K562 (cell line): ENCODE results near the gene CAB39. TPM values are rescaled to one million over a fixed set of nuclear protein-coding genes. Genes with fewer than 3 reads are reported as not detected.

Source experiments
- ATAC-seq: fragments of 200-7000 bp; cut with Tn5 transposase; 3 replicates; pipeline ENCODE4 v1.9.1; 2020; ENCODE audit warnings: moderate library complexity
- BruUV-seq: library from RNA; stranded (reverse); fragments of 400-500 nt; replicated peaks from 2 replicates; lab custom pipeline; 2021; lab: Mats Ljungman, UMichigan
- CTCF ChIA-PET: fragments of 300-600 bp; formaldehyde crosslinking; extraction: SDS; loops from one replicate; lab custom pipeline; 2021; ENCODE audit warnings: low intra/inter-chr PET ratio; lab: Yijun Ruan, JAX
- POLR2A ChIA-PET: fragments of 300-600, 350-650 bp; sonication (Branson Sonifier 250); formaldehyde crosslinking; extraction: SDS; loops from one replicate; lab custom pipeline; 2021; ENCODE audit warnings: antibody characterized with exemption, inconsistent platforms; lab: Yijun Ruan, JAX
- DNase-seq, 4 experiments: peaks; one replicate each; pipeline versions ENCODE4 v3.0.0 to v3.0.0-alpha.2; 2011 to 2018; ENCODE audit warnings: low spot score in 3 of 4, mixed read lengths in 3 of 4; ENCODE audit errors: extremely low read depth in 1 of 4
- FAIRE-seq: peaks from 2 replicates; lab custom pipeline; 2011; peaks lifted over from hg19 to GRCh38; lab: Jason Lieb, UNC
- H2AFZ ChIP-seq: 2 replicates; pipeline ENCODE4 v1.6.0; 2011; ENCODE audit warnings: low read depth, low read length, control low read depth, inconsistent platforms
- H3K27ac ChIP-seq: fragments of 200-600 bp; 3 replicates; pipeline ENCODE4 v1.8.0; 2011; ENCODE audit warnings: low read depth, mild to moderate bottlenecking, control low read depth, inconsistent platforms, low read length, moderate library complexity, mixed read lengths; ENCODE audit errors: extremely low read depth
- H3K27me3 ChIP-seq, 2 experiments: fragments of 300-600 bp in 1 of 2; 2 replicates in 1 of 2; 3 replicates in 1 of 2; pipeline versions ENCODE4 v1.6.0 to v1.8.0; 2011; ENCODE audit warnings: inconsistent platforms in 2 of 2, low read length in 2 of 2, mild to moderate bottlenecking in 1 of 2, mixed read lengths in 1 of 2, moderate library complexity in 1 of 2; ENCODE audit not compliant: control insufficient read depth in 2 of 2, insufficient read depth in 2 of 2
- H3K36me3 ChIP-seq: fragments of 300-600 bp; 3 replicates; pipeline ENCODE4 v1.8.0; 2011; ENCODE audit warnings: mild to moderate bottlenecking, low read length, inconsistent platforms; ENCODE audit not compliant: control insufficient read depth, insufficient read depth
- H3K4me1 ChIP-seq, 2 experiments: fragments of 200-600 bp in 1 of 2; replicated peaks in 1 of 2; 2 replicates in 1 of 2; 3 replicates in 1 of 2; pipeline versions ENCODE4 v1.5.1 to v1.8.0; 2011; ENCODE audit warnings: inconsistent platforms in 2 of 2, low read length in 2 of 2, mild to moderate bottlenecking in 1 of 2, mixed read lengths in 1 of 2, moderate library complexity in 1 of 2; ENCODE audit not compliant: control insufficient read depth in 2 of 2, insufficient read depth in 2 of 2
- H3K4me2 ChIP-seq: 2 replicates; pipeline ENCODE4 v1.6.1; 2011; ENCODE audit warnings: low read length, control low read depth, inconsistent platforms, mixed read lengths; ENCODE audit not compliant: insufficient read depth
- H3K4me3 ChIP-seq: fragments of 200-600 bp; sonication (generic), shearing (Covaris generic); 2 replicates; pipeline ENCODE4 v1.5.1; 2016; ENCODE audit warnings: control low read depth, inconsistent platforms
- H3K79me2 ChIP-seq: fragments of 200-600 bp; 3 replicates; pipeline ENCODE4 v1.8.0; 2011; ENCODE audit warnings: low read length, inconsistent platforms; ENCODE audit not compliant: control insufficient read depth, insufficient read depth
- H3K9ac ChIP-seq, 2 experiments: 2 replicates each; pipeline versions ENCODE4 v1.6.0 to v1.6.1; 2011; ENCODE audit warnings: low read depth in 2 of 2, low read length in 2 of 2, control low read depth in 1 of 2, inconsistent platforms in 1 of 2, mild to moderate bottlenecking in 1 of 2, mixed read lengths in 1 of 2; ENCODE audit not compliant: insufficient read depth in 1 of 2
- H3K9me1 ChIP-seq: one replicate; pipeline ENCODE4 v1.6.0; 2011; ENCODE audit warnings: inconsistent platforms, mild to moderate bottlenecking, low read length, moderate library complexity; ENCODE audit not compliant: control insufficient read depth, insufficient read depth
- H3K9me3 ChIP-seq: replicated peaks from 2 replicates; pipeline ENCODE4 v1.5.1; 2011; ENCODE audit warnings: low read depth, low read length, inconsistent platforms; ENCODE audit not compliant: control insufficient read depth, insufficient read depth
- H4K20me1 ChIP-seq: replicated peaks from 2 replicates; pipeline ENCODE4 v1.6.1; 2011; ENCODE audit warnings: low read length, inconsistent platforms, mixed read lengths; ENCODE audit not compliant: control insufficient read depth, insufficient read depth
- ARNT ChIP-seq, 2 experiments: fragments of 450-650 bp; IDR thresholded peaks; 2 replicates each; pipeline ENCODE4 v1.6.1; 2016; ENCODE audit warnings: mild to moderate bottlenecking in 1 of 2
- L3MBTL2 ChIP-seq: fragments of 450-650 bp; IDR thresholded peaks from 2 replicates; pipeline ENCODE4 v1.6.1; 2016; ENCODE audit warnings: mild to moderate bottlenecking, moderate library complexity
- NFE2L1 ChIP-seq: fragments of 450-650 bp; IDR thresholded peaks from 2 replicates; pipeline ENCODE4 v1.6.1; 2016; ENCODE audit warnings: missing genetic modification characterization, low read depth, mild to moderate bottlenecking, missing compliant biosample characterization, moderate library complexity, borderline replicate concordance
- TEAD4 ChIP-seq, 2 experiments: sonication (generic) in 1 of 2; formaldehyde crosslinking in 1 of 2; IDR thresholded peaks; 2 replicates each; pipeline versions ENCODE4 v1.6.1 to v1.8.0; 2012 to 2022; ENCODE audit warnings: borderline replicate concordance in 1 of 2, inconsistent platforms in 1 of 2, low read length in 1 of 2, mild to moderate bottlenecking in 1 of 2, missing genetic modification reagents in 1 of 2
- ZNF395 ChIP-seq: fragments of 200-800 bp; sonication (Bioruptor generic); IDR thresholded peaks from 2 replicates; pipeline ENCODE4 v1.6.1; 2017; ENCODE audit warnings: missing genetic modification characterization, missing compliant biosample characterization
- ZNF592 ChIP-seq: fragments of 450-650 bp; IDR thresholded peaks from 2 replicates; pipeline ENCODE4 v1.6.1; 2017; ENCODE audit warnings: antibody characterized with exemption, mild to moderate bottlenecking
- ZNF644 ChIP-seq: fragments of 200-800 bp; sonication (Bioruptor generic); IDR thresholded peaks from 2 replicates; pipeline ENCODE4 v1.6.1; 2016; ENCODE audit warnings: low read depth, missing genetic modification characterization, missing compliant biosample characterization
- WGBS: fragments of 100-300 bp; shearing (Covaris generic); methylation state at CpG from one replicate; pipeline ENCODE4 v1.1.6; 2016; ENCODE audit warnings: low coverage, mixed read lengths; ENCODE audit not compliant: insufficient coverage; ENCODE audit errors: missing lambda C conversion rate; 5-methylcytosine and 5-hydroxymethylcytosine counted together
- in situ Hi-C: fragments of 300-500 bp; cut with MboI; formaldehyde crosslinking; loops from 4 replicates; pipeline ENCODE4 v1.15.0; 2018; ENCODE audit warnings: inconsistent platforms, mixed read lengths
- intact Hi-C: fragments of 100-400 bp; cut with micrococcal nuclease; formaldehyde crosslinking; loops from 2 replicates; pipeline ENCODE4 v1.14.2; 2022
- polyA plus RNA-seq, 8 experiments: library from polyadenylated mRNA; depleted of rRNA in 4 of 8; stranded (reverse) in 5 of 8; unstranded in 3 of 8; fragments of >200 nt; fragmentation: Nextera tagmentation in 2 of 8; fragmentation: Illumina TruSeq in 1 of 8; extraction: Ambion mirVana in 2 of 8; extraction: Trizol in 1 of 8; gene quantifications; 2 replicates each; pipeline versions ENCODE4 v1.2.1 to v1.2.3, GENCODE V29; 2011 to 2014; ENCODE audit warnings: inconsistent platforms in 1 of 8, missing spikeins in 1 of 8
- total RNA-seq, 7 experiments: library from RNA; depleted of rRNA in 6 of 7; stranded (reverse); fragments of >200 nt in 6 of 7; fragmentation: Illumina TruSeq in 2 of 7; extraction: Trizol in 2 of 7; gene quantifications; 2 replicates each; pipeline versions ENCODE4 v1.2.1 to v1.2.3, GENCODE V29; 2011 to 2021; ENCODE audit warnings: low replicate concordance in 1 of 7
- TF ChIP-seq, protein P1 (sequence below), 2 experiments: fragments of 450-650 bp in 1 of 2; sonication (generic) in 1 of 2; formaldehyde crosslinking in 1 of 2; IDR thresholded peaks in 1 of 2; conservative IDR thresholded peaks in 1 of 2; 2 replicates each; pipeline versions ENCODE4 v1.6.1 to v1.8.1; 2016 to 2023; ENCODE audit warnings: mild to moderate bottlenecking in 2 of 2, moderate library complexity in 2 of 2, inconsistent platforms in 1 of 2, missing genetic modification reagents in 1 of 2

Gene CAB39
- total and polyA plus RNA-seq, 9 of the 15 experiments (the other 6 are each of a cell fraction or from before 2014, with no cell fraction given) = 27.2 to 94.4 (median 70.1) TPM

- WGBS = 11% methylated on average over 6 of the region's 9 CpGs
- Histone ChIP-seq H3K27ac (peak overlapping the region; percentile 72; the same call in 2 of the 3 replicates), H3K9me1 (no peaks in the 10 kb centered on the region), H4K20me1 (no peaks in the 10 kb centered on the region), H3K79me2 (no peaks in the 10 kb centered on the region), H3K4me3 (no peak overlapping the region), H3K4me2 (peak overlapping the region; percentile 21; the same call in 1 of the 2 replicates), H2AFZ (peak overlapping the region; percentile 80), H3K4me1 (peaks cover 17 to 37% of the 10 kb centered on the region in 2 experiments), H3K36me3 (no peaks in the 10 kb centered on the region), H3K27me3 (no peaks in the 10 kb centered on the region), H3K9me3 (no peaks in the 10 kb centered on the region), H3K9ac (peak overlapping the region; percentile 59 to 62; a peak in 3 of 4 replicates)
- intact Hi-C loops (no loop called here), in situ Hi-C loops (loop anchor here (5.0 kb wide), 1 partner anchor 40 kb away; no protein-coding TSS in a partner anchor)
- POLR2A ChIA-PET = interaction anchor here (1.3 kb wide), 1 partner anchor 9 kb away, joined by 8 read pairs; no protein-coding TSS in a partner anchor
- CTCF ChIA-PET = no interaction called here
- peak; percentile 86 for FAIRE-seq
- peak in 1 of 4 experiments; percentile 55 for DNase-seq
- TSS peak; percentile 83 for BruUV-seq
- ATAC-seq = peak; percentile 70
- TF ChIP-seq ZNF592 (peak; percentile 93), ZNF644 (tag) (peak; percentile 20), ARNT (IDR thresholded peaks at IDR 0.05) (no peak), TEAD4 (IDR thresholded peaks at IDR 0.05; ENCODE audit: low read length) (peak; percentile 27; the same call in 1 of the 2 replicates), TEAD4 (CRISPR knock-in tag; IDR thresholded peaks at IDR 0.05; ENCODE audit: borderline replicate concordance) (no peak), L3MBTL2 (peak; percentile 96), NFE2L1 (tag) (no peak), ZNF395 (peak; percentile 93)
- TF ChIP-seq, protein P1, sequence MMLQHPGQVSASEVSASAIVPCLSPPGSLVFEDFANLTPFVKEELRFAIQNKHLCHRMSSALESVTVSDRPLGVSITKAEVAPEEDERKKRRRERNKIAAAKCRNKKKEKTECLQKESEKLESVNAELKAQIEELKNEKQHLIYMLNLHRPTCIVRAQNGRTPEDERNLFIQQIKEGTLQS (IDR thresholded peaks at IDR 0.05) = peak; percentile 88
- TF ChIP-seq, protein P1 (CRISPR knock-in tag; conservative IDR thresholded peaks at IDR 0.05) = no peak
Observed at GRCh38 chr2:230666885-230667712, 45.5 kb upstream of the CAB39 start.
